Astrocyte of the hippocampus (primary cell): ENCODE measurements around the gene AK5.

ENCODE experiments used
- DNase-seq: peaks from one replicate; pipeline ENCODE4 v3.0.0; 2011; ENCODE audit warnings: low read depth, low spot score

The AK5 gene

GRCh38 chr1:77281491-77282186 lies at the start of gene AK5:
Gene AK5, plus strand, starts transcription at chr1:77282019. Its CDS starts 295 bp downstream, at chr1:77282314.
- DNase-seq = peak; percentile 80

DNA sequence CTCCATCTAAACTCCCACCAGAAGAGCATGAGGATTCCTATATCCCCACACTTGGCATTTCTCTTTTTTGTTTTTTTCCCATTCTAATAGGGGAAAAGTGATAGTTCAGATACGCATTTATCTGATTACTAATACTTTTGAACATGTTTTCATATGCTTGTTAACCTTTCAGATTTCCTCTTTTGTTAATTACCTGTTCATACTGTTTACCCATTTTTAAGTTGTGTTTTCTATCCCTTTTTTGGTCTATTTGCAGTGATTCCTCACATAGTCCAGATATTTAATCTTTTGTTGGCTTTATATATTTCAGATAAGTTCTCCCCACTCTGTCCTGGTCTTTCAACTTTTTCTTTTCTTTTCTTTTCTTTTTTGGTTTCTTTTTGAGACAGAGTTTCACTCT lies 49.0 kb upstream of the AK5 start:
- DNase-seq = no peak

DNA sequence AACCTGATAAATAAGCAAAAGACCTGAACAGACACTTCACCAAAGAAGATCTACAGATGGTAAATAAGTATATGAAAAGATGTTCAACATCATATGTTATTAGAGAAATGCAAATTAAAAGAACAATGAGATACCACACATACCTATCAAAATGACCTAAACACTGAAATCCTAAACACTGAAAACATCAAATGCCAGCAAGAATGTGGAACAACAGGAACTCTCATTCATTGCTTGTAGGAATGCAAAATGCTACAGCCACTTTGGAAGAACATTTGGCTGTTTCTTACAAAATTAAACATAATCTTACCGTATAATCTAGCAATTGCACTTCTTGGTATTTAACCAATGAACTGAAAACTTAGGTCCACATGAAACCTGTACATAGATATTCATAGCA lies 47.7 kb upstream of the AK5 start:
- DNase-seq = no peak

DNA sequence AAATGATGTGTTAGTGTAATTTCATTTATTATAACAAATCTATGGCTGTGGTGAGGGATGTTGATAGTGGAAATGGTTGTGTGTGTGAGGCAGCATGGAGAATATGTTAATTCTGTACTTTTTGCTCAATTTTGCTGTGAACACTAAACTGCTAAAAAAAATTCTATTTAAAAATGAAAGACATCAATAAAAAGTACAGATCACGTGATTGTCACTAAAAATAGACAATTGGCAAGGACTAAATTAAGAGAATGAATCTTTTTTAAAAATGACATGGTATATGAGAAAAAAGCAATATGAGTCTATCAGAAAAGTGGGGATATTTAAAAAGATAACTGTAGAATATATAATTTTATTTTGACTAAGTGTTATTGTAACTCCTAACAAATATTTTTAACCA lies 46.9 kb upstream of the AK5 start:
- no peak for DNase-seq

GRCh38 chr1:77238462-77238861 lies 43.4 kb upstream of the AK5 start:
- DNase-seq = no peak

DNA sequence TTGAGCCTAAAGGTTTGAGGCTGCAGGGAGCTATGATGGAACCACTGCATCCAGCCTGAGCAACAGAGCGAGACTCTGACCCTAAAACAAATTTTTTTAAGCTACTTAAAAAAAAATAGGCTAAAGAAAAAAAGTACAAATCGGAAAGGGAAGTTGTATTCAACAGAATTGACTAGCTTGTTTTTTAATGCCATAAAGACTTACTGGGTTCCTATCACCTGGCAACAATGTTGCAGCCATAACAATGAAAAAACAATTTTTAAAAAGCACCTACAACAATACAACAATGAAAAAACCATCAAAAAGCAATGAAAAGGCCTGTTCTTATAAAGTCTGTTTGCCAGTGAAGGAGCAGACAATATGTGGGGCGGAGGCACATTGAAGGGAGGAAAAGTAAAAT lies 42.5 kb upstream of the AK5 start:
- DNase-seq = no peak

- no peak for DNase-seq
Observed at GRCh38 chr1:77245830-77246229, 36.0 kb upstream of the AK5 start.

GRCh38 chr1:77250126-77250525 lies 31.7 kb upstream of the AK5 start:
- no peak for DNase-seq

DNA sequence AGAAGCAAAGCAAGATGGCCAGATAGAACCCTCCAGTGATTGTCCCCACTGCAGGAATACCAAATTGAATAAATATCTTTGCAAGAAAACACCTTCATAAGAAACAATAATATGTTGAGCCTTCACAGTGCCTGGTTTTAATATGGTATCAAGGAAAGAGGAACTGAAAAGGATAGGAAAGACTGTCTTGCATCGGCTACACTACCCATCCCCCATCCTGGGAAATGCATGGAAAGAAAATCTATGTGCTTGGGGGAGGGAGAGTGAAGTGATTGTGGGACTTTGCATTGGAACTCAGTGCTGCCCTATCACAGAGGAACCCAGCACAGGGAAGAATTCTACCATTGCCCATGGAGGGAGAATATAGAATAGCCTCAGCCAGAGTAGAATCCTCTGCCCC lies 28.6 kb upstream of the AK5 start:
- DNase-seq = no peak

DNA sequence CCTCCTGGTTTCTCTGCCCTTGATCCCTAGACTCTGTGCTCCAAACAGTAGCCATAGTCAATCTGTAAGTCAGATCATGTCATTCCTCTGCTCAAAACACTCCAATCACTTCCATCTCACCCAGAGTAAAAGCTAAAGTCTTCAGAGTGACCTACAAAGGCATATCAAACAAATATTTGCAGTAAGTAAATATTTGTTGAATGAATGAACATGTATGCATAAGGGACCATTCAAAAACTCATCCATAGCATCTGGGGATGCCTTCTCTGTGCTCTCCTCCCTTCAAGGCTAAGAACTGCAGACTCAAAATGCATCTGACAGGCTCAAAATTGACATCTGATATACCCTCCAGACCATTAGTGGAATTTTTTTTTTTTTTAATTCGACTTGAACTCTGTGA lies 18.1 kb upstream of the AK5 start:
- DNase-seq = no peak

DNA sequence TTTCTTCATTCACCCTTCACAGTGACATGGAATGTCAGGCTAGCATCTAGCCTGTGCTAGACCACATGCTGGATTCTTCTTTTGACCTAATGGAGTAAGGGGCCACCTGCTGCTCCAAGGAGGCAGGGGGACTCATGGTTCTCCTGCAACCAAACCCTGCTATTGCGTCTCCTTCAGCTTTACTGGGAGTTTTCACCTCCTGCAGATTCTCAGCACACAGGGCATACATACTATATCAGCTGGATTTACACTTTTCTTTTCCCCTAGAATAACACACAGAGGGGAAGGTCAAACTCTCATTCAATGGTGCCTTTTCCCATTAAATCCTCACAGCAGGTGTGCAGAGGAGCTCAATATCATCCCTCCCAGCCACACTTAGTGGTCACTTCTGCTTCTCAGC lies 16.6 kb upstream of the AK5 start:
- no peak for DNase-seq

DNA sequence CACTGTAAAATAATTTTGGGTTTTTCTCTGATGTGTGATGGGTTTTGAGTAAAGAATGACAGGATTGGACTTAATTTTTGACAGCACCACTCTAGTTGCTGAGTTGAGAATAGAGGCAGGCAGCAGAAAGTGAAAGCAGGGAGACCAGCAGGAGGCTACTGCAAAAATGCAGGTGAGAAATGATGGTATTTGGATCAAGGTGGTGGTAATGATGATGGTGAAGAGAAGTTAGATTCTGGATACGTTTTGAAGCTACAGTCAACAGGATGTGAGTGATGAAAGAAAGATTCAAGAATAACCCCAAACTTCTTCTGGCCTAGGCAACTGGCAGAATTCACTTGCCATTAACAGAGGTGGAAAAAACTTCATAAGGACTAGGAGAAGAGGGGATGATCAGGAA lies 14.8 kb upstream of the AK5 start:
- no peak for DNase-seq

- DNase-seq = peak; percentile 35
Observed at GRCh38 chr1:77271852-77272580, 9.8 kb upstream of the AK5 start.

DNA sequence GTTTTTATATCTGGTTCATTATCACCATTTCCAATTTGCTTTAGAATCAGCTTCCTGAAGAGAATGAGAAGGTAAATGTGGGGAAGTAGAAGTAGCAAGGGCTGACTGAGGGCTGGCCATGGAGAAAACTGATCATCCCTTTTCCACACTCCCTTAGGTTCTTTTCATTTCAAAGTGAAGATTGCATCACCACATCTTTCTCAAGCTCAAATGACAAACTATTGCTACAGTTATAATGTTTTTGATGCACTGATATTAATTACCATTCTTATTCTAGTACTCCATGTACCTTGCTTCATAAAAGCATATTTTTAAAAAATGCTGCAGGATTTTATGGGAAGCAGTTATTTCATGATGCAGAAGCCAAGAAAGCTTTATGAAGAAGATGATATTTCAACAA lies 7.9 kb upstream of the AK5 start:
- no peak for DNase-seq

- no peak for DNase-seq
Observed at GRCh38 chr1:77275194-77275593, 6.6 kb upstream of the AK5 start.

DNA sequence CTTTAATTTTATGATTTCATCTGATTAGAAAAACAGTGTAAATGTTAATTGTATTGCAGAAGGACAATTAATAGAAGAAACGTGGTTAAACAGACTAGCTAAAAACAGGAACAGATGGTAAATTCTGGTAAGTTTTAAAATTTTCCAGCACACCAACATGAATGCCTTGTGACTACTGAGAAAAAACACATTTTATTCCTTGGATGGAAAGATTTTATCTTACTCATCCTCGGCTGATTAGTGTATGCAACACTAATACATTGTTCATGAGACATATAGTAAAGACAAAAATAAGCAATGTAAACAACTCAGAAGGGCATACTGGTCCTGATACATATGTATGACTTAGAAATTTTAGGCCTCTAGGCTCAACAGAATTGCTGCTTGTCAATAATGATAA lies 4.9 kb upstream of the AK5 start:
- no peak for DNase-seq

DNA sequence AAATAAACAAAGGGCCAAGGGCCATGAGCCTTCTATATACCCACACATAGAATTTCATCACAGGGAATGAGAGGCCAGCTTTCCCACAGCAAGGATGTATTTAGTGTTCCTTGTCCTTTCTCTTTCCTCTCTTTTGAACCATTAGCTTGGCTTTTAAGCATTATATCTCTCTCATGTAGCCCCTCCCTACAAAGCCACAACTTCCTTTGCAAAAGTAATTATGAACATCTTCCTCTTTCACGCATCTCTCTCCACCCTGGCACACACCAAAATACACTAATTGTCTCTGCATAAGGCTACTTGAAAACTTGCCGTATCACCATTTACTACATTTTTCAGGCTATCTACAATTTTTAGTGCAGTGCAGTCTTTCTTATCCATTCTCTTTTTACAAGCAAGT lies 1.9 kb upstream of the AK5 start:
- no peak for DNase-seq

- DNase-seq = no peak
Observed at GRCh38 chr1:77280962-77281361, 857 bp upstream of the AK5 start.

DNA sequence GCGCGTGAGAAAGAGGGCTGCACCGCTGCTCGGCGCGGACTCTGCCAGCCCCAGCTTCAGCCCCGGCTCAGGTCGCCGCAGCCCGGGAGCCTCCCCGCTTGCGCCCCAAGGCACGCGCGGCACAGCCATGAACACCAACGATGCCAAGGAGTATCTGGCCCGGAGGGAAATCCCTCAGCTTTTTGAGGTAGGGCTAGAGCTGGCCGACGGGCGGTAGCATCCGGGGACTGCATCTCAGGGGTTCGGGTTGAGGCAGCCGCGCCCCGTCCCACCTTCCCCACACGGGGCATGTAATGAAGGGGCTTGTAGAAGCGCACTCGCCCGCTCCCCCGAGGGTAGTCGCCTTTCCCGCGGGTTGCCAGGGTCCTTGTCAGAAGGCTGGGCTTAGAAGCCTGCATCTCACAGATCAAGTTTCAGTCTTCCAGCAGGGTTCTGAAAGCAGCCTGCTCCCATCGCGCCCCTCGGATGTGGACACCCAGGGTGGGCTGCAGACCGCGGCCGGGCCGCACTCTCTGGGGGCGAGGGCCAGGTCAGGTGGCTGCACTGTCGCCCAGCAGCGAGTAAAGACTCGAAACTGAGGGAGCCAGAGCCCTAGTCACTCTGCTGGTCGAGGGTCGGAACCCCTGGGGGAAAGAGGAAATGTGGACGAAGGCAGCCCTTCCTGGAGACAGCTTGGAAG lies 507 bp downstream of the AK5 start:
- peak; percentile 70 for DNase-seq

DNA sequence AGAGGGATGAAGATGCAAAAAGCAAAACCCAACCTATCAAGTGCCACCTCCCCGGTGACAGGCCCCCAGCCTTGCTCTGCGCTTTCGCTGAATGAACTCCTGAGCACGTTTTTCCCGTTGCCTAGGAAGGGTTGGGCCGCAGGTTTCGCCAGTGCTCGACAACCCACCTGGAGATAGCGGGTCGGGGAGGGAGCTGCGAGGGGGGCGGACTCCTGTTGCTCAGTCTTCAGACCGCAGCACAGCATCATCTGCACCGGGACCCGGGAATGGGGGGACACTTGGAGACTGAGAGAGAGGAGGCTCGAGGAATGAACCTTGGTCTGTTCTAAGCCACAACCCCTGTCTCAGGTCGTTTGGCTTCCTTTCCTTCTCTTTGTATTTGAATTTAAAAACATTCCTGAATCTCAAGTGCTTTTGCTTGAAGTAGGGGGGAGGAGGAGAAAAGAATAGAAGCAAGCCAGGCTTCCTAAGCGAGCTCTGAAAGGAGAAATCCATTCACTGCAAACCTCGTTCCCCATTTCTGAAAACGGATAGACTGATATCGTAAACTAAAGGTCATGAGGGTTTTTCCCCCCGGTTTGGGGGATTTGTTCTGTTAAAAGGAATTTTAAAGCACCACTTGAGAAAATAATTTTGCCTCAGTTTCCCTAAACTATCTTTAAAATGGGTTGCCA lies 1.2 kb downstream of the AK5 start:
- DNase-seq = peak; percentile 37

DNA sequence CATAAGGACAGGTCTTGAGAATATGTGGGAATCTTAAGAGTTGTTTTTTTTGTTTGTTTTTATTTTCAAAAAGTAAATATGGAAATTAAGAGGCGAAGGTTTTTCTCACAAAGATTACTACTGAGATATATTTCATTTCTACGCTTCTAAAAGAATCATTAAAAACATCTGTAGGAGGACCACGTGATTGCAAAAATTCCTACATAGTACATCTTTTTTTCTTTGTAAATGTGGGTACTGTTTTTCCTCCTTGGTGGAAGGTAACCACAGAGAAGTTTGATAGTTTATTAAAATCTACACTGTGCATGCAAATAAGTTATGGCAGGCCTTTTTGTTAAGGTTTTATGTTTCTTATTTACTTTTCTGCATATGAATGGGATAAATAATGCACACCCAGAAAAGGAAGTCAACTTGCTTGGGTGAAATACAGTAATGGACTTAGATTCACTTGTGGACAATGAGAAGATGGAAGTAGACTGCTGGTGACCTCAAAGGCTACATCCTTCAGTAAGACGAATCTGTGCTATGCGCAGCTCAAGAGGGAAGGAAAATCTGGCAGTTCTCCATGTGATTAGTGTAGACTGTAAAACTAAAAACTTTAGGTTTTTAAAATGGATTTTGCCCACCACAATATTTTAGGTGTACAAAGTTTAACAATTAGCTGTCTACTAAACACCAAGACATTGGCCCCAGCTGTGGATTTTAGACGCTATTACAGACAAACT lies 2.0 kb downstream of the AK5 start:
- no peak for DNase-seq

DNA sequence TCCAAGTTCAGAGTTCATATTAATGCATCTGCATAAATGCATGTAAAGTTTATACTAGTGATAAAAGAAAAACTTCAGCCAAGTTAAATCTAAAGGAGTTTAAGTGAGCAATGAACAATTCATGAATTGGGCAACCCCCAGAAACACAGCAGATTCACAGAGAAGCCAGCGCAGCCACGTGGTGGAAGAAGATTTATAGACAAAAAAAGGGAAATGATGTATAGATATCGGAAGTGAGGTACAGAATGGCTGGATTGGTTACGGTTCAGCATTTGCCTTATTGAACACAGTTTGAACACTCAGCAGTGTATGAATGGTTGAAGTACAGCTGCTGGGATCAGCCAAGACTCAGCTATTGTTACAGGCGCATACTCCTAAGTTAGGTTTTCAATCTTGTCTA lies 5.7 kb downstream of the AK5 start:
- DNase-seq = no peak
